Omental fat pad (tissue), 4 donors: Measurements from ENCODE around the gene TMEM213. TPM values are rescaled to one million over a fixed set of nuclear protein-coding genes. Genes with fewer than 3 reads are reported as not detected.

Experiments
- ATAC-seq: fragments of 150-250 bp; one replicate; pipeline ENCODE4 v1.9.1; 2016; ENCODE audit warnings: mild to moderate bottlenecking, moderate library complexity; ENCODE audit not compliant: low FRiP score
- DNase-seq: peaks from one replicate; pipeline ENCODE4 v3.0.0-alpha.2; 2019; ENCODE audit warnings: low spot score
- CTCF ChIP-seq, 3 donors: fragments of 450-650 bp; IDR thresholded peaks; one replicate each; pipeline ENCODE4 v1.5.1; 2016 to 2017; ENCODE audit warnings: antibody characterized with exemption in 3 of 3, mild to moderate bottlenecking in 3 of 3, moderate library complexity in 2 of 3
- total RNA-seq, 4 donors: library from RNA; depleted of rRNA; stranded (reverse); fragments of >200 nt; gene quantifications; one replicate each; pipeline ENCODE4 v1.1.0, GENCODE V29; 2016

The TMEM213 gene
- total RNA-seq, 4 donors from 2014 or later, result not detected

- TF ChIP-seq CTCF (IDR thresholded peaks at IDR 0.05), result no peak
- no peak for DNase-seq
- ATAC-seq, result no peak
These were observed 51.9 kb downstream of the TMEM213 start for GRCh38 chr7:138849701-138850100.

- DNase-seq (no peak), ATAC-seq (no peak)
- no peak for TF ChIP-seq CTCF (IDR thresholded peaks at IDR 0.05)
These were observed 54.7 kb downstream of the TMEM213 start for GRCh38 chr7:138852469-138852868.

- no peak for TF ChIP-seq CTCF (IDR thresholded peaks at IDR 0.05)
- DNase-seq, result no peak
- no peak for ATAC-seq
These were observed 55.7 kb downstream of the TMEM213 start for GRCh38 chr7:138853448-138853847.

DNA sequence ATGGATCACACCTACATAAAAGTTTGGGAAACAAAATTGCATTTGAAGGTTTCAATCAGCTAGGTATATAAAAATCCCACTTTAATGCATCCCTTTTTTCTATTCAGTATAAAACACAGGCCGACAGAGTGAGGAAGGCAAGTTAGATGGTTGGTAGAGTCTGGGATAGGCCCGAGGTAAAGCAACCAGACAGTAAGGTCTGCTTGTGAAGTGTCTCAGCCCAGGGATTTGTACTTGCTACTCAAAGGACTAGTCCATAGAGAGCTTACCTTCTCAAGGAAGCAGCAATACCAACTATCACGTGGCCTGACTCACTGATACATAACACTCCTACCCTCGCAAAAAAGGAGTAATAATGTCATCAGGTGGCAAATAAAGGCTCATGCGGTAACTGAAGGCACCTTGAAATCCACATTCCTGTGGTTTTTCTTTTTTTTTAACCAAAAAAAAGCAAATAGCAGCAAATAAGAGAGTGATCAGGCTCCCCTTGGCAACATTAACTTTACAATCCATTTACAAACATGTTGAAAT, 56.4 kb downstream of the TMEM213 start:
- ATAC-seq (no peak), DNase-seq (no peak)
- no peak for TF ChIP-seq CTCF (IDR thresholded peaks at IDR 0.05)

- no peak for DNase-seq
- ATAC-seq, result no peak
These were observed 59.9 kb downstream of the TMEM213 start for GRCh38 chr7:138857728-138858127.

GRCh38 chr7:138861051-138861450, 63.3 kb downstream of the TMEM213 start:
- DNase-seq (no peak), ATAC-seq (no peak)
- no peak for TF ChIP-seq CTCF (IDR thresholded peaks at IDR 0.05)

More at GRCh38 chr7:138857728-138858127, 59.9 kb downstream of the TMEM213 start:
- TF ChIP-seq CTCF (IDR thresholded peaks at IDR 0.05), result no peak

DNA sequence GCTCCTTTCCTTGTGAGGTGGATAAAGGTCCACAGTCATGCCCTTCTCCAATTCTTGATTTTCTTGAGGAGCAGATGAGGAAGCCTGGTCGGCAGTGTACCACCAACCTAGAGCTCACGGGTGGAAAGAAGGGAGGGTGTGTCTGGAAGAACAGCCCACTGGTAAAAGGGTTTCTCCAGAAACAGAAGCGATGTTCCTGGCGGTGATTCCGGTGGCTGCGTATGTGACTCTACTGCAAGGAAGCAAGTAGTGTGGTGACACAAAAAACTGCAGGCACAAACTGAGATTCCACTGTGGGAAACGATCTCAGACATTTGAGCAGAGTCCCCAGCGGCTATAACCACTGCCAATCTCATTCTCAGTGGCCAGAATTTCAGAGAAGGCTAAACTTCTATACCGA, 66.1 kb downstream of the TMEM213 start:
- ATAC-seq (no peak), DNase-seq (no peak)
- no peak for TF ChIP-seq CTCF (IDR thresholded peaks at IDR 0.05)
